ENCODE results near the gene C4orf36. TPM values are rescaled to one million over a fixed set of nuclear protein-coding genes. Genes with fewer than 3 reads are reported as not detected.

The C4orf36 gene
- total RNA-seq, 1 donor from 2014 or later, result 2.0 TPM

- no peak for FAIRE-seq
Measured at GRCh38 chr4:86870442-86871069, 21.7 kb downstream of the C4orf36 start.

GRCh38 chr4:86857341-86858052, 34.7 kb downstream of the C4orf36 start:
- FAIRE-seq (no peak), DNase-seq (ENCODE audit: low spot score in 2 of 2) (no peak)

More at GRCh38 chr4:86870442-86871069, 21.7 kb downstream of the C4orf36 start:
- DNase-seq (ENCODE audit: low spot score in 2 of 2), result no peak

- FAIRE-seq (no peak), DNase-seq (ENCODE audit: low spot score in 2 of 2) (no peak)
Measured at GRCh38 chr4:86856896-86857295, 35.3 kb downstream of the C4orf36 start.

- DNase-seq (ENCODE audit: low spot score in 2 of 2), result no peak
- FAIRE-seq, result no peak
Measured at GRCh38 chr4:86855572-86855971, 36.6 kb downstream of the C4orf36 start.

- no peak for FAIRE-seq
Measured at GRCh38 chr4:86853209-86853608, 39.0 kb downstream of the C4orf36 start.

GRCh38 chr4:86848732-86849619, 43.2 kb downstream of the C4orf36 start, which contains the start of gene SLC10A6:
Gene SLC10A6, minus strand, starts transcription at chr4:86849384. Its CDS starts 269 bp downstream, at chr4:86849115.
- DNase-seq (ENCODE audit: low spot score in 2 of 2) (no peak), FAIRE-seq (no peak)

More at GRCh38 chr4:86853209-86853608, 39.0 kb downstream of the C4orf36 start:
- DNase-seq (ENCODE audit: low spot score in 2 of 2), result no peak

GRCh38 chr4:86848136-86848535, 44.1 kb downstream of the C4orf36 start:
- no peak for FAIRE-seq
- no peak for DNase-seq (ENCODE audit: low spot score in 2 of 2)

GRCh38 chr4:86847571-86847970, 44.7 kb downstream of the C4orf36 start:
- no peak for DNase-seq (ENCODE audit: low spot score in 2 of 2)

GRCh38 chr4:86846921-86847320, 45.3 kb downstream of the C4orf36 start:
- DNase-seq (ENCODE audit: low spot score in 2 of 2), result no peak
- no peak for FAIRE-seq

More at GRCh38 chr4:86847571-86847970, 44.7 kb downstream of the C4orf36 start:
- no peak for FAIRE-seq

- no peak for DNase-seq (ENCODE audit: low spot score in 2 of 2)
- FAIRE-seq, result no peak
Measured at GRCh38 chr4:86845593-86845992, 46.6 kb downstream of the C4orf36 start.

GRCh38 chr4:86841309-86841708, 50.9 kb downstream of the C4orf36 start:
- no peak for FAIRE-seq

GRCh38 chr4:86840858-86841257, 51.4 kb downstream of the C4orf36 start:
- FAIRE-seq (no peak), DNase-seq (ENCODE audit: low spot score in 2 of 2) (no peak)

More at GRCh38 chr4:86841309-86841708, 50.9 kb downstream of the C4orf36 start:
- DNase-seq (ENCODE audit: low spot score in 2 of 2), result no peak

- FAIRE-seq, result no peak
- no peak for DNase-seq (ENCODE audit: low spot score in 2 of 2)
Measured at GRCh38 chr4:86837691-86838503, 54.3 kb downstream of the C4orf36 start.

GRCh38 chr4:86835677-86836076, 56.5 kb downstream of the C4orf36 start:
- FAIRE-seq (no peak), DNase-seq (ENCODE audit: low spot score in 2 of 2) (no peak)

GRCh38 chr4:86834901-86835300, 57.3 kb downstream of the C4orf36 start:
- DNase-seq (ENCODE audit: low spot score in 2 of 2) (no peak), FAIRE-seq (no peak)

GRCh38 chr4:86833615-86834014, 58.6 kb downstream of the C4orf36 start:
- no peak for DNase-seq (ENCODE audit: low spot score in 2 of 2)
- FAIRE-seq, result no peak

- DNase-seq (ENCODE audit: low spot score in 2 of 2) (no peak), FAIRE-seq (no peak)
Measured at GRCh38 chr4:86831262-86832130, 60.7 kb downstream of the C4orf36 start.
